Right renal pelvis (tissue), 4 donors: ENCODE data around the gene LMTK2. TPM values are rescaled to one million over a fixed set of nuclear protein-coding genes. Genes with fewer than 3 reads are reported as not detected.
A peak's percentile ranks its signal among the peaks of the same experiment; 100 is the strongest.

Experiments used
- DNase-seq, 4 donors: peaks; one replicate each; pipeline ENCODE4 v3.0.0-alpha.2; 2013; ENCODE audit warnings: low read depth in 4 of 4, low spot score in 3 of 4, missing footprints in 1 of 4
- polyA plus RNA-seq, 4 donors: library from polyadenylated mRNA; unstranded; fragments of 120-200 nt; gene quantifications; one replicate each; pipeline ENCODE4 v1.2.1, GENCODE V29; 2013; ENCODE audit not compliant: insufficient read length in 4 of 4

The LMTK2 gene
- polyA plus RNA-seq, 4 donors, result 13.6 to 14.8 (median 14.4) TPM

DNA sequence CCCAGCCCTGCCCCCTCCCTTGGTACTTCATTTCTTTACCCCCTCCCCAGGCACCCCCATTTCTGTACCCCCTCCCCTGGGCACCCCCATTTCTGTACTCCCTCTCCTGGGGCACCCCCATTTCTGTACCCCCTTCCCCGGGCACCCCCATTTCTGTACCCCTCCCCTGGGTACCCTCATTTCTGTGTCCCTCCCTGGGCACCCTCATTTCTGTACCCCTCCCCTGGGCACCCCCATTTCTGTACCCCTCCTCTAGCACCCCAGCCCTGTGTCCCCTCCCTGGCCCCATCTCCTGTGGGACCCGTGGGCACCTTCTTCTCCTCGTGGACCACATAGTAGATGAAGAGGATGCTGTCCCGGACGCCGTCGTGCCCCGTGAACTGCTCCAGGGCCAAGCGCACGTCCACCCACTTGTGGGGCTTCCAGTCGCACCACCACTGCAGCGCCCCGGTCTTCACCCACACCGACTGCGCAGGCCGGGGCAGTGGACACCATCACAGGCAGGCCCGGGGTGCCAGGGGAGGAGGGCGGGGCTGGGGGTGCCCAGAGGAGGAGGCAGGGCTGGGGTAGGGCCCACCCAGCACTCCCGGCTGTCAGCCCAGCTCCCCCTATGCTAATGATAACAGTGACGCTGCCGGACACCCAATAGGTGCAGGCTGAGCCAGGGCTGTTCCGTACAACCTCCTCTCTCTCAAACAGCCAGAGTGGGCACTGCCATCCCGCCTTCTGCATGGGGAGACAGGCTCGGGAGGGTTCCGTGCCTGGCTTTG, 125.0 kb downstream of the LMTK2 start:
- DNase-seq, result no peak

DNA sequence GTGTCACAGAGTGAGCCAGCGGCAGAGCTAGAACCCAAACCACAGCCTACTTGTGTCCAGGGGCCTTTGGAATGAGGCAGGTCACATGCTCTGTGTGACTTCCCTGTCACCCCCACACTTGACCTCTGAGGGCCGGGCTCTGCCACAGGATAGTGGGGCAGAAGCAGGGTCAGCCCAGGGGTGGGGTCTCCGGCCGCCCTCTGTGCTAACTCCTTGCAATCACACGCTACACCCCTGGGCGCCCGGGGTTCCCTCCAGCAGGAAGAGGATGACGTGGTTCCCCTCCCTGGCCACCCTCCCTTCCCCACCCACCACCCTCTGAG, 125.6 kb downstream of the LMTK2 start:
- no peak for DNase-seq

DNA sequence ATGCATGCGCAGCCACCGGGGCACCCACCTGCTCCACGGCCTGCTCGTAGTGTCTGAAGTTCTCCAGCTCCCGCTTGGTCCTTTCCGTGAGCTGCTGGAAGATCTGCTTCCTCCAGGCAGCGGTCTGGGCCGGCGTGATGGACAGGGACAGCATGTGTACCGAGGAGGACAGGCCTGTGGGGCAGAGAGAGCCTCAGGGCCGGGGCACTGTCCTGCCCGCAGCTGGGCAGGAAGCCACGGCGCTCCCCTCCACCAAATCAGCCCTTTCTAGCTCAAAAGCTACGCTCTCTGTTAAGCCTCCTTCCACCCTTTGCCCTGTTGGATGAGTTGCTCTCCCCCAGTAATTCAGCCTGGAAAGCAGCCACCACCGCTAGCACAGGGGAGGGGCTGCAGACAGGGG, 126.1 kb downstream of the LMTK2 start:
- DNase-seq, result no peak

DNA sequence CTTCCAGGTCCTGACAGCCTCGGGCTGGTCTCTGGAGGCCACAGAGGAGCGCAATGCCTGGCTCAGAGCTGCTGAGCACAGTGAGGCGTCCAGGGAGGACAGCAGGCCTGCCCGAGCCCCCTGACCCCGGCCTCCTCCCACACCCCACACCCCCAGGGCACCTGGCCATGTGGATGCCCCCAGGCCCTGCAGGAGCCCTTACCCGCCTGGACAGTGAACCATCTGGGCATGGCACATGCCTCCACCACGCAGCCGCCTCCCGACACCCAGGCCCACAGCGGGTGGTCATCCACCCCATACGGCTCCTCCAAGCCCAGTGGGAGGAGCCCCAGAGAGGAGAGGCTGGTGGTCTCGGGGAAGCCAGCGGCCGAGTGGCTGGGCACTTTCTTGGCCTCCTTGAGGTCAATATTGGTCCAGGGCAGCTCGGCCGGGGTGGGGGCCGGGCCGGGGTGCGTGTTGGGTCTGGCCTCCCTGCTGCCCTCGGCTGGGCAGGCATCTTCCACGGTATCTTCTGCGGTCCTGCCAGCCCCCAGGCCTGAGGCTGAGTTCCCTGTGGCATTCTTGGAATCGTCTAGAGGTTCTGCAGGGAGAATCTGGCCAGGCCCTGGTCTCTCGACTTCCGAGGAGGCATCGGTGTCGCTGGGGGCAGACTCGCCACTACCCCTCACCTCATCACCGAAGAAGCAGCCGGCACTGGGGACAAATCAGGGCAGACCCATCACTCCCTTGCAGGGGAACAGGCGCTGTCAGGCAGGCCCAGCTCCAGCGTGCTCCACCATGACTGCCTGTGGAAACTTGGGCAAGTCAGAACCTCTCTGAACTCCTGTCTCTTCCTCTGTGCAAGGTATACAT, 126.8 kb downstream of the LMTK2 start:
- no peak for DNase-seq

DNA sequence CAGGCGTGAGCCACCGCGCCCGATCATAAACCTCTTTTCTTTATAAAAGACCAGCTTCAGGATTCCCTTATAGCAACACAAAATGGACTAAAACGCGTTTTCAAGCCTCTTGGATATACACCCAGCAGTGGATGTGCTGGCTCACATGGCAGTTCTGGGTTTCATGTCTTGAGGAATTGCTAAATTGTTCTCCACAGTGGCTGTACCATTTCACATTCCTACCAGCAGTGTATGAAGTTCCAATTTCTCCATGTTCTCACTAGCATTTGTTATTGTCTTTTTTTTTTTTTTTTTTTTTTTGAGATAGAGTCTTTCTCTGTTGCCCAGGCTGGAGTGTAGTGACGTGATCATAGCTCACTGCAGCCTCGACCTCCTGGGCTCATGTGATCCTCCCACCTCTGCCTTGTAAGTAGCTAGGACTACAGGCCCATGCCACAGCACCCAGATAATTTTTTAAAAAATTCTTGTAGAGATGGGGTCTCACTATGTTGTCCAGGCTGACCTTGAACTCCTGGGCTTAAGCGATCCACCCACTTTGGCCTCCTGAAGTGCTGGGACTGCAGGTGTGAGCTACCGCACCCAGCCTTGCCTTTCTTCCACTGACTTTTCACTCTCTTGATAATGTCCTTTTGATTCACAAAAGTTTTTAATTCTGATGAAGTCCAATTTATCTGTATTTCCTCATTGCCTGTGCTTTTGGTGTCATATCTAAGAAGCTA, 127.9 kb downstream of the LMTK2 start:
- DNase-seq, result no peak

DNA sequence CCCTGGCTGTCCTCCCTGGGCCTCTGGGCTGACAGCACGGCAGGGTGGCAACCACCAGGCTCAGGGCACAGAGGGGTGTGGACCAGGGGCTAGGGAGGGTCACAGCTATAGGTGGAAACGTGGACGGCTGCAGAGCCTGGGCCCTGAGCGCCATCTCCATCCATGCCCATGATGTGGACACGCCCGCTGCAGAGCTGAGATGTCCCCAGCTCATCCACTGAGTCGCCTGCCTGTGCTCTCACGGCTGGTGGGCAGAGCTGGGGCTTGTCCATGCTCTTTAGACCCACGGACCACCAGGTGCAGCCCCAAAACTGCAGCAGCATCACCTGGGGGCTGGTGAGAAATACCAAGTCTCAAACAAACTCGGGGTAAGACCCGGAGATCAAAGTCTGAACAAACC, 129.2 kb downstream of the LMTK2 start:
- DNase-seq, result no peak

DNA sequence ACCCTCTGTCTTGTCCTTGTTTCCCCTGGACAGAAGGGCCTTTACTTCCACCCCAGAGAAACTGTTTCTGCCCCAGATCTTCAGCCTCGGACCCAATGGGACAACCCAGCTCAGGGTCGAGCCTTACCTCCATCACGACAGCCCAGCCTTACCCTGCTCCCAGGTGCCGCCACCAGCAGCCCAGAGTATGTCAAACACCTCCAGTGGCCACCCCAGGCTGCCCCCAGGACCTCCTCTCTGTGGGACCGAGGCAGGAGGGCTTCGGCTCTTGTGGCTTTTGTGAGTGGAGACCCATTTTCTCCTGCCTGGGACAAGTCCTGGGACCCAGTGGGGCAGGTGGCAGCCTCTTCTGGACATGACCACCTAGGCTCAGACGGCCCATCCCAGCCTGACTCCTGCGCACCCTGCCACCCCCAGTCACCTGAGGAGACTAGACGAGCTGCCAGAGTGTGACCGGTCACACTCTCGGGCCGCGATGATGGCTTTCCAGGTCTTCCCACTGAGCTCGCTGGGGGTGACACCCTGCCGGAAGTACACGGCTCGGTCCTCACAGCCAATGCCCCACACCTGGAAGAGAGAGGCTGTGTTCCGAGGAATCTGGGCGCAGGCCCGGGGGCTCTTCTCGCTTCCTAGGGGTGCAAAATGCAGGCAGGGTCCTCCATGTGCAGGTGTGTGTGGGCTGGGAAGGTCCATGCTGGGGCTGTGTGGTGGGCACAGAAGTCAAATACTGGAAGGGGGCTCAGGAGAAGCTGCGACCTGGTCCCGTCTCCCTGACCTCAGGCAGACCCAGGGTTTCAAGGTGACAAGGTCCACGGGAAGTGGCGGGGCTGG, 129.9 kb downstream of the LMTK2 start:
- no peak for DNase-seq

DNA sequence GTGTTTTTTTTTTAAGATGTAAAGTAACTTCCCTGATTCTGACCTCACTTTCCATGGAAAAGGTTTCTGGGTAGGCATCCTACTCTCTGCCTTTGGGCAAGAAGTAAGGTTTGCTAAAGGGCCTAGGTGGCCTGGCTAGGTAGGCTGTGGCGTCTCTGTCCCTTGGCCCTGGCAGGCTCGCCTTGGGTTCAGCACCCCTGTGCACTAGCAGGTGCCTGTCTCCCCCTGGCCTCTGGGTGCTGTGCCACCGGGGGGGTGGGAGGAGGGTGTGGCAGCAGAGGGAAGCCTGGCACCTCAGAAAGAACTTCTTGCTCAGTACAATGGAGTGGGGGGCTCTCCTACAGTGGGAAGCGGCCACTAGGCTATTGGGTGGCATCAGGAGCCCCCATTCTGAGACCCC, 131.4 kb downstream of the LMTK2 start:
- no peak for DNase-seq

DNA sequence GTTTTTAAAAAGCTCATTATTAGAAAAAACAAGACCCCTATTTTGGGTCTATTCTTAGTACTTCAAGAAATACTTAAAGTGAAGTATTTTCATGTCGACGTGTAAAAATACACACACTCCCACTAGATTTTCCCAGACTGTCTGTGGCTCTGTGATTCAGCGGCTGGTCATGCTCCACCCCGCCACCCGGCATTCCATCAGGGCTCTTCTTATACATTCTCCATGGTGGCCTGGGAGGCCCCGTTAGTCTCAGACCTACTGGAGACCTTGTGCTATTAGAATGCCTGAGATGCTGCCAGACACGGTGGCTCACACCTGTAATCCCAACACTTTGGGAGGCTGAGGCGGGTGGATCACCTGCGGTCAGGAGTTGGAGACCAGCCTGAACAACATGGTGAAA, 132.3 kb downstream of the LMTK2 start:
- DNase-seq, result no peak

DNA sequence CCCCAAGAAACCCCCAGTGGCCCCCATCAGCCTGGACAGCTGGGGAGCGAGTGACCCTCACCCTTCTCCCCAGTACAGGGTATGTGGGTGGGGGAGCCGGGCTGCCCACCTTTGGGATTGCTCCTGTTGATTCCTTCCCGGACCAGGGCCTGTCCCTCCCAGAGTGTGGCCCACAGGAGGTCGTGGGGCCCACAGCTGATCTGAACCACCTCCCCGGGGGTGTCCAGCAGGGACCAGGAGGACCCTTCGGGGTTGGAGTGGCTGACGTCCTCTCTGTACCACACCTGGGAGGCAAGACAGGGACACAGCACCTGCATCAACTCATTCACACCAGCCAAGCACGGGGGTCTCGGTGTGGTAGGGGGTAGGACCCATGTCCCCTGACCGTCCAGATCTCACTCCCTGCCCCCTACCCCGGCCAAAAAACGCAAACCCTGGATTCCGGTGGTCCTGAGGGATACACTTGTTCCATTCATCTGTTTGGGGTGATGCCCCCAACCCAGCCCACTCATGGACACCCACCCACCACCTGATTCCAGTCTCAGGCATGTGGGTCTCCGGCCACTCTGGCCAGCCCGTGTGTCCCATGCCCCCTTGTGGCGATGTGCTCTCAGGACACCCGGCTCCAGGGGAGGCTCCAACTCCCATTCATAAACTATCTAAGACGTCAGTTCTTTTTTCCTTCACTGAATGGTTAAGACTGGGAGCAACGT, 134.5 kb downstream of the LMTK2 start:
- DNase-seq, result no peak

DNA sequence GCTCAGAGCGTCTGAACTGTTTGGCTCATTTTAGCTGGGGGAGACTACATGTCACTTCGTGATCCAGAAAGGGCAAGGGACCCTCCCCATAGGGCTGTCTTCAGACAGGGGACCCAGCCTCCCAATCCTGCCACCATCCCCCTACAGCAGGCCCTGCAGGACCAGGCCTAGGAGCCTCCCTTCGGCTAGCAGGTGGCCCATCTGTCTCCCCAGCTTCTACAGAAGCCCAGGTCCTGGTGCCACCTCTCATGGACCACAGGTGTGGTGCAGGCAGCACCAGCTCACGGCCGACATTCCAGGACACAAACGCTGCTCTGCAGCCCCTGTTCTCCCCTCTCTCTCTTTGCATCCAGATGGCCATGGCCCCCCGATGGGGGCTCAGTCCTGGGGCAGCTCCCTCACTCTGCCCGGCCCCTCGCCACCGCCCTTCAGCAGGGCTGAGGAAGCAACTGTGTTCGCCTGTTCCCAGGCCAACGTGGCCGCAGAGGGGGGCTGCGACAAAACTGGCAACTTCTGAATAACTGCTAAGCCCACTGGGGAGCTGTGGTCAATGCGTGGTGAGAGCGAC, 135.1 kb downstream of the LMTK2 start:
- DNase-seq, result no peak

DNA sequence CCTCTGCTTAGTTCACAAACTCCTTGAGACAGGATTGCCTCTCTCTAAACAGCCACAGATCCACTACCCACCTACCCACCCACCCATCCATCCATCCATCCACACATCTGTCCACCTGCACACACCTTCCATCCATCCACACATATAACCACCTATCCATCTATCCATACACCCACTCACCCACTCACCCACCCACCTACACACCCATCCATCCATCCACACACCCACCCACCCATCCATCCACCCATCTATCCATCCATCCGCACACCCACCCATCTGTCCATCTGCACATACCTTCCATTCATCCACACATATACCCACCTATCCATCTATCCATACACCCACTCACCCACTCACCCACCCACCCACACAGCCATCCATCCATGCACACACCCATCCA, 135.7 kb downstream of the LMTK2 start:
- no peak for DNase-seq

DNA sequence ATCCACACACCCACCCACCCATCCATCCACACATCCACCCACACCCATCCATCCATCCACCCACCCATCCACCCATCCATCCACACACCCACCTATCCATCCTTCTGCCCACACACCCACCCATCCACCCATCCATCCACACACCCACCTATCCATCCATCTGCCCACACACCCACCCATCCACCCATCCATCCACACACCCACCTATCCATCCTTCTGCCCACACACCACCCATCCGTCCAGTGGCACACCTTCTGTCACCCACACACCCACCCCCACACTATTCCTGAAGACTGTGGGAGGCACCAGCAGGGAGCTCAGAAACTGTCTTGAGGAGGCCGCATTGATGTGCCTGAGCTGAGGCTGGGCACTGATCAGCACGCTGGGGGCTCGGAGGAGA, 136.3 kb downstream of the LMTK2 start:
- DNase-seq, result no peak

DNA sequence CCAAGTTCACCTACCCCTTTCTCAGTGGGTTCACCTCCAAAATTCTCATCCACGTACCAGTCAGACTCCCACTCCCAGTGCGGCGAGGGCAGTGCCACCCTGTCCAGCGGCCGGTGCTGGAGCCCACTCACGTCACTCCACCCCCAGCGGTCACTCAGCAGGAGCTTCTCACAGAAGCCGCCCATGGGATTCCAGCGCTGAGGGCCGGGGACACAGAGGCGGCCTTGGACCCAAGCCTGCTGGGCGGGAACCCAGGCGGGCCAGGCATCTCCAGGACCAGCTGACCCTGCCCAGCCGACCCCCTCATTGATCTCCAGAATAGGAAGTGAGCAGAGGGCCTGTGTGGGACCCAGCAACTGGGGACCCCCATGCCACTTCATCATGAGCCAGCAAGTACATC, 138.2 kb downstream of the LMTK2 start:
- no peak for DNase-seq

DNA sequence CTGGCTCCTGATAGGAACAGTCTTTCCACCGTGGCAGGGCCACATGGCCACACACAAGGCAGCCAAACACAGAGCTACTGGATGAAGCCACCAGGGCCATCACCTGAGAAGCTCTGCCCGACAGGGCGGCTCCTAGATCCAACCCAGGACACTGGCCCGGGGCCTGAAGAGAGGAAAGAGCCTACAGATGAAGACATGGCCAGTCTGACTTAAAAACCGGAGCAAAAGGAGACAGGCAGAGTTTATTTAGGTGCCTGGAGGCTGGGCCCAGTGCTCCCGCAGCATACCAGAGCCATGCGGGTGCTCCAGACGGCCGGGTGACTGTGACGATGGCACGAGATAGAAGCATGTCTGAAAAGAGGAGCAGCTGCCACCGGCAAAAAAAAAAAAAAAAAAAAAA, 141.5 kb downstream of the LMTK2 start:
- DNase-seq, result no peak

DNA sequence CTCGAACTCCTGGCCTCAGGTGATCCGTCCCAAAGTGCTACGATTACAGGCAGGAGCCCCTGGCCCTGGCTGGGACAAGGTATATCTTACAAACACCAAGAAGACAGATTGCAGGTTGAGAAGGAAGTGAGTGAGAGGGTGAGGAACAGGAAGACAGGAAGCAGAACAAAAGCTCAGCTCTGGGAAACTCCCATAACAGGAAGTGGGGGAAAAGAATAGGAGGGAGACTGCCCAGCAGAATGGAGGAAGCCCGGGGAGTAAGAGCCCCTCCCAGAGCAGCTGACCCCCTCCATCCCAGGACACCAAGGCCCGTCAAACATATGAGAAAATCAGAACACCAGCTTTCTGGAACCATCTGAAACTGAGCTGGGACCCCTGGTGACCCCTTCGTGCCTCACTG, 142.4 kb downstream of the LMTK2 start:
- no peak for DNase-seq

DNA sequence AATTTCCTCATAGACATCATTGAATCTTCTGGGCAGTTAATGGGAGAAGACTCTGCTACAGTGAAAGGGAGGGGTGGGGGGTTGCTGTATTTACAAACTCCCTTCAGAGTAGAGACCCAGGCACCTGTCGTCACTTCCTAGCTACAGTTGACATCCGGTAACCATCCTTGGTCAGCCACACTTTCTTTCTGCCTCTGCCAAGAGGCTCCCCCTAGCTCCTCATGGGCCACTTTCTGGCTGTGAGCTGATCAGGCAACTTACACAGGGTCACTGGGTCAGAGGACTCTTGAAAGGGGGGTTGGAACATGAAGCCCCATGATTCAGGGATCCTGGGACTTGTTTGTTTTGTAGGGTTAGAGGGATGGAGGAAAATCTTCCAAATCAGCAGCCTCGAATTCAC, 144.1 kb downstream of the LMTK2 start:
- no peak for DNase-seq

DNA sequence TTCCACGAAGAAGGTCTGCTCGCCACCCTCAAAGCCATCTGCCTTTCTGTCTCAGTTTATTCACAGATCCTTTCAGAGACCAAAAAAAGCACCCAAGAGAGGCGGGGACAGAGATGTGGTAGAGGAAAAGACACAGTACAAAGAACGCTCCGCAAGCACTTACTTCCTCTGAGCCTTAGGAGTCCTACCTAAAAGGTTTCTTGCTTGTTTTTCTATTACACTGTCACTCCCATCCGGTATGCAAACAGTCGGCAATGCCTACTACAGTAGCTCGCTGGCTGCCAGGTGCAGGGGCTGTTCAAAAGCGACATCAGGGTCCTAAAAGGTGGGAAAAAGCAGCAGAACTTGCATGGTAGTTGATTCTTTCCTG, 144.6 kb downstream of the LMTK2 start:
- DNase-seq, result no peak

DNA sequence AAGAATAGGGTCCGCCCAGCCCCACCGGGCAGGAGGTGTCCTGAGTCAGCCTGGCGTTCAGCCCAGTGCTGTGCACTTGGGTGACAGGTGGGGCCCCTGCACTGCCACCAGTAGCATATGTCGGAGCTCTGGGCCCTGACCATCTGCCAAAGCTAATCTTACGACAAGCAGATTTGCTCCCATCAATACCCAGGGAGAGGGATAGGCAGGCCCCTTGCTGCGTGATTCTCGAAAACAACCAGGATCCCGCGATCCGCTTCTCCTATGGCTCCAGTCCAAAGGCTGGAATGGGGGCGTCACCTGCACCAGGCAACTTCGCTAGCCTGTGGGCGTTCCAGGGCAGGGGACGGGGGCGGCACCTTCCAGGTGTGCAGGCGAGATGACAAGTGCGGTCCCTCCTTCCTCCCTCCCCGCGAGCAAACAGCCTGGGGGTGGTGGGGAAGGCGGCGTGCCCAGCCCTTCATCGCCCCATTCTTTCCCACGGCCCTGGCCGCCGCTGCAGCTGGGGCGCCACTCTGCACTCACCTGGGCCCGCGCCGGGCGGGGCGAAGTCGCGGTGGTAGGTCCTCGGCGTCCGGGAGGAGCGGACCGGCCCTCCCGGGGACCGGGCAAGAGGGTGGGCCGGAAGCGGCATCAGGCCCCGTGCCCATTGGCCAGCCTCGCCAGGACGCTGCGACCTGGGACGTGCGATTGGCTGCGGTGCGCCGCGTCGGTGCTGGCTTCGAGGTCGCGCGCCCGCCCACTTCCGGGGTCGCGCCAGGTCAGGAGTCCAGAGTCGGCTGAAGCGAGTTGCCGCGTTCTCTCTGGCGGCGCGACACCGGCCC, 145.2 kb downstream of the LMTK2 start, which contains the start of gene TECPR1:
TECPR1 (minus strand) TSS at position 632 of the 824 bp plus-strand sequence. CDS start 6,086 bp downstream, outside the sequence.
- peak; percentile 80 to 89 (median 82) for DNase-seq
